Breast epithelium (tissue), 3 donors: ENCODE measurements around the gene SPATA24.

Experiments used
- CTCF ChIP-seq, 3 donors: fragments of 450-650 bp; IDR thresholded peaks; one replicate each; pipeline ENCODE4 v1.5.1; 2016 to 2017; ENCODE audit warnings: antibody characterized with exemption in 3 of 3, mild to moderate bottlenecking in 3 of 3, moderate library complexity in 3 of 3
- POLR2A ChIP-seq: fragments of 450-650 bp; IDR thresholded peaks from one replicate; pipeline ENCODE4 v1.6.1; 2016; ENCODE audit warnings: antibody characterized with exemption, mild to moderate bottlenecking, moderate library complexity

- TF ChIP-seq POLR2A (no peak), CTCF (IDR thresholded peaks at IDR 0.05) (no peak)
These were observed 15.6 kb upstream of the SPATA24 start for GRCh38 chr5:139419226-139420192.
